Heart right ventricle (tissue), 16 donors: ENCODE results near the gene EPN2. TPM values are rescaled to one million over a fixed set of nuclear protein-coding genes. Genes with fewer than 3 reads are reported as not detected.

Experiments used
- ATAC-seq, 8 donors: fragments of 200-7000 bp; cut with Tn5 transposase; one replicate each; pipeline ENCODE4 v1.9.1; 2020; ENCODE audit warnings: mild to moderate bottlenecking in 8 of 8, moderate library complexity in 8 of 8, moderate number of reproducible peaks in 1 of 8
- DNase-seq, 2 donors: peaks; one replicate each; pipeline ENCODE4 v3.0.0-alpha.2; 2020
- H3K27ac ChIP-seq, 10 donors: fragments of 200-600 bp; sonication (generic) in 2 of 10; one replicate each; pipeline versions ENCODE4 v1.5.0 to v1.8.0; 2020 to 2022; ENCODE audit warnings: mild to moderate bottlenecking in 3 of 10
- H3K27me3 ChIP-seq, 7 donors: fragments of 200-600 bp; one replicate each; pipeline ENCODE4 v1.8.0; 2021 to 2022; ENCODE audit warnings: mild to moderate bottlenecking in 2 of 7
- H3K36me3 ChIP-seq, 9 donors: fragments of 200-600 bp; sonication (generic) in 1 of 9; one replicate each; pipeline versions ENCODE4 v1.5.0 to v1.8.0; 2020 to 2022; ENCODE audit warnings: mild to moderate bottlenecking in 2 of 9
- H3K4me1 ChIP-seq, 9 donors: fragments of 200-600 bp; sonication (generic) in 1 of 9; one replicate each; pipeline versions ENCODE4 v1.5.0 to v1.8.0; 2020 to 2022; ENCODE audit warnings: mild to moderate bottlenecking in 4 of 9
- H3K4me3 ChIP-seq, 10 donors: fragments of 200-600 bp; sonication (generic) in 2 of 10; one replicate each; pipeline versions ENCODE4 v1.5.0 to v1.8.0; 2020 to 2022; ENCODE audit warnings: mild to moderate bottlenecking in 7 of 10, moderate library complexity in 2 of 10
- H3K9me3 ChIP-seq, 11 donors: fragments of 200-600 bp in 10 of 11; sonication (generic) in 2 of 11; one replicate each; pipeline versions ENCODE4 v1.5.0 to v1.8.0; 2013 to 2022; ENCODE audit warnings: mild to moderate bottlenecking in 2 of 11, control low read depth in 1 of 11, moderate library complexity in 1 of 11
- WGBS, 2 donors: extraction: QIAGEN DNeasy Blood & Tissue Kit; methylation state at CpG; one replicate each; pipeline ENCODE4 v1.1.7; 2013; ENCODE audit warnings: inconsistent platforms in 1 of 2; 5-methylcytosine and 5-hydroxymethylcytosine counted together
- intact Hi-C, 10 donors: fragments of 100-400 bp; cut with DNase I; formaldehyde crosslinking; loops; one replicate each; pipeline versions ENCODE4 v1.11.1 to v1.14.2; 2022
- polyA plus RNA-seq, 2 donors: library from polyadenylated mRNA; stranded (reverse); fragments of 200-250 nt; gene quantifications; one replicate each; pipeline ENCODE4 v1.2.3, GENCODE V29; 2013
- total RNA-seq, 10 donors: library from RNA; stranded (reverse); fragmentation: NEBNext Ultra II Directional in 3 of 10; extraction: Animal tissue kit (Norgen Biotek cat#: 25700) in 3 of 10; gene quantifications; one replicate each; pipeline versions ENCODE4 v1.2.1 to v1.2.4, GENCODE V29; 2021 to 2023
- TF ChIP-seq, protein P1 (sequence below), 9 donors: fragments of 200-600 bp; sonication (generic) in 2 of 9; IDR thresholded peaks; one replicate each; pipeline versions ENCODE4 v1.5.0 to v1.8.0; 2021 to 2022; ENCODE audit warnings: antibody characterized with exemption in 9 of 9, mild to moderate bottlenecking in 5 of 9, moderate library complexity in 1 of 9
- donor health status: Arrhythmogenic right ventricular cardiomyopathy.
- donor health status: ischemic (EF 13 %, LVEDD 7.1; RV severe dilation, severe dysfunction).
- donor health status: healthy with polysubstance abuse.
- donor health status: DM: no; HTN: yes; CAD: no.
- donor health status: DM: no; HTN: no; CAD: no.
- donor health status: ischemic (EF 25% LVEDD 6.9; RV normal size, moderate dysfunction).
- donor health status: ischemic (EF 25% LVEDD 5.7; RV mildly dilated, moderate dysfunction).
- donor health status: healthy.
- donor health status: DM: yes; HTN: yes; CAD: no.
- donor health status: Ischemic cardiomyopathy.
- donor health status: ischemic (EF 35%, LVEDD 5.7; RV mildly dilated, moderate dysfunction).
- donor health status: nonischemic (EF 11% LVEDD 7.7; RV severe dilation, severe dysfunction).
- donor health status: DM: yes; HTN: yes; CAD: no.
- donor health status: PGD.
- donor health status: ischemic (EF 29% LVEDD 5.4; RV normal size, mild dysfunction).
- donor health status: nonischemic (EF 23%, LVEDD 6.1; RV moderate dilation, normal function).

EPN2 gene
- total and polyA plus RNA-seq, 12 donors, result 20.0 to 83.1 (median 54.9) TPM

DNA sequence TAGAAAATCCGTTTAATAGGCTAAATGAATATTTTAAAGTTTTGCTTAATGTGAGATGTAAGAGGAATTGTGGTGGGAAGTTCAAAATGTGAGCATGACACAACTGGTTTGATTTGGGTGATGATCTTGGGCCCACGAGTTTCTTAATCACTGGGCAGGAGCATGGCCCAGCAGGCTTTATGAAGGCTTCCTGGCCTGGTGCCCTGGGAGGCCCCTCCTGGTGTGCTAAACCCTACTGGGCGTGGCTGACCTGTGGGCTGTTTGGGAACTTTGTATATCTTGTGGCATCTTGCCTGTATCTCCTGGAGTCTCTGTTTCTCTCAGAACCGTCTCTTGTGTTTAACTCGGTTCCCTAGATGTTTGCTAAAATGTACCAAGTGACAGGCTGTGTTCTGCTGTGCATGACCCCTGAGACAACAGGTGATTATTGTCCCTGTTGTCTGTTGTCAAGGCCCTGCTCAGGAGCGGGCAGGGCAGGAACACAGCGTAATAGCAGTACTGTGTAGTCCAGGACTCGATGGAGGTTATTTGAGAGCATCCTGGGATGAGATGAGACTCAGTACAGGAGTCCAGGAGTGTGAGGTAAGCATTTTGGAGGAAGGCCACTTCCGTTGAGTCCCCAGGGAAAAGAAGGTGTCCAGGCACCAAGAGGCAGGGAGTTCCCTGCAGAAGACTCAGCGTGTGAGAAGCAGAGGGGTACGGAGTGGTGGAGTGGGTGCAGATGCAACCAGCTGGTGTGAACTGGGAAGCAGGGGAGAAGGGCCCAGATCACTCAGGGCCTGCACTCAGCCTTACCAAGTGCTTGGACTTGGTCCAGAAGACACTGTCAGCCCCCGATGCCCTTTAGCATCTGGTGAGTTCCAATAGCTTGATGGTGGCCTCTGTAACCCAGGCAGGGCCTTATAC, 76.8 kb downstream of the EPN2 start:
- Histone ChIP-seq H3K27ac (peak overlapping the region in 8 of 10 donors; percentile 31 to 88 (median 61)), H3K36me3 (peaks cover 0 to 66% (median 23%) of the 10 kb centered on the region in 9 donors), H3K9me3 (no peaks in the 10 kb centered on the region), H3K4me3 (no peak overlapping the region), H3K4me1 (peaks cover 3 to 68% (median 48%) of the 10 kb centered on the region in 9 donors), H3K27me3 (peaks cover 0 to 75% (median 0%) of the 10 kb centered on the region in 7 donors)
- TF ChIP-seq, protein P1, sequence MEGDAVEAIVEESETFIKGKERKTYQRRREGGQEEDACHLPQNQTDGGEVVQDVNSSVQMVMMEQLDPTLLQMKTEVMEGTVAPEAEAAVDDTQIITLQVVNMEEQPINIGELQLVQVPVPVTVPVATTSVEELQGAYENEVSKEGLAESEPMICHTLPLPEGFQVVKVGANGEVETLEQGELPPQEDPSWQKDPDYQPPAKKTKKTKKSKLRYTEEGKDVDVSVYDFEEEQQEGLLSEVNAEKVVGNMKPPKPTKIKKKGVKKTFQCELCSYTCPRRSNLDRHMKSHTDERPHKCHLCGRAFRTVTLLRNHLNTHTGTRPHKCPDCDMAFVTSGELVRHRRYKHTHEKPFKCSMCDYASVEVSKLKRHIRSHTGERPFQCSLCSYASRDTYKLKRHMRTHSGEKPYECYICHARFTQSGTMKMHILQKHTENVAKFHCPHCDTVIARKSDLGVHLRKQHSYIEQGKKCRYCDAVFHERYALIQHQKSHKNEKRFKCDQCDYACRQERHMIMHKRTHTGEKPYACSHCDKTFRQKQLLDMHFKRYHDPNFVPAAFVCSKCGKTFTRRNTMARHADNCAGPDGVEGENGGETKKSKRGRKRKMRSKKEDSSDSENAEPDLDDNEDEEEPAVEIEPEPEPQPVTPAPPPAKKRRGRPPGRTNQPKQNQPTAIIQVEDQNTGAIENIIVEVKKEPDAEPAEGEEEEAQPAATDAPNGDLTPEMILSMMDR (IDR thresholded peaks at IDR 0.05), result no peak
- DNase-seq (no peak), ATAC-seq (peak in 2 of 8 donors; percentile 40 to 53)
- 56 to 74% methylated on average over 12 of the region's 12 CpGs for WGBS, 2 donors
- intact Hi-C loops, result no loop called here

DNA sequence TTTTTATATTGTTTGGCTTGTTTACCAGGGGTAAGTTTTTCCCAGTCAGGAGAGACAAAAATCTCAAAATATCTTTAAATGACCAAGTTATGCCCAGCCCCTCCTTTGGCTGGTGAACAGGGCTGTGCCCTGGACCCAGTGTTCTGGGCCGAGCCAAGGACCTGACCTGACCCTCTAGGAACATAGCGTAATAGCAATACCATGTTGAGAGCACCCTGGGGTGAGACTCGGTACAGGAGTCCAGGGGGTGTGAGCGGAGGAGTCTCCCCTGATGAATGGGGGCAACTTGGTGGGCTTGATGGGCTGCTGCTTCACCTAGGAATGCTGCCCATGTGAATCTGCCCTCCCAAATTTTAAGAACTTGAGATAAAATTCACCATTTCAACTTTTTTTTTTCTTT, 77.9 kb downstream of the EPN2 start:
- H3K4me1 ChIP-seq, result peaks cover 3 to 62% (median 48%) of the 10 kb centered on the region in 9 donors
- no peak for DNase-seq
- peak overlapping the region in 1 of 10 donors; percentile 88 for H3K27ac ChIP-seq
- 90 to 99% methylated on average over 4 of the region's 4 CpGs for WGBS, 2 donors
- no peak overlapping the region for H3K4me3 ChIP-seq
- peaks cover 0 to 66% (median 23%) of the 10 kb centered on the region in 9 donors for H3K36me3 ChIP-seq
- TF ChIP-seq, protein P1 (IDR thresholded peaks at IDR 0.05), result no peak
- intact Hi-C loops, result loop anchor here in 1 of 10 donors (5.0 kb wide), 1 partner anchor 132 kb away; no protein-coding TSS in a partner anchor
- no peak for ATAC-seq
- no peaks in the 10 kb centered on the region for H3K9me3 ChIP-seq
- H3K27me3 ChIP-seq, result peaks cover 0 to 70% (median 0%) of the 10 kb centered on the region in 7 donors

DNA sequence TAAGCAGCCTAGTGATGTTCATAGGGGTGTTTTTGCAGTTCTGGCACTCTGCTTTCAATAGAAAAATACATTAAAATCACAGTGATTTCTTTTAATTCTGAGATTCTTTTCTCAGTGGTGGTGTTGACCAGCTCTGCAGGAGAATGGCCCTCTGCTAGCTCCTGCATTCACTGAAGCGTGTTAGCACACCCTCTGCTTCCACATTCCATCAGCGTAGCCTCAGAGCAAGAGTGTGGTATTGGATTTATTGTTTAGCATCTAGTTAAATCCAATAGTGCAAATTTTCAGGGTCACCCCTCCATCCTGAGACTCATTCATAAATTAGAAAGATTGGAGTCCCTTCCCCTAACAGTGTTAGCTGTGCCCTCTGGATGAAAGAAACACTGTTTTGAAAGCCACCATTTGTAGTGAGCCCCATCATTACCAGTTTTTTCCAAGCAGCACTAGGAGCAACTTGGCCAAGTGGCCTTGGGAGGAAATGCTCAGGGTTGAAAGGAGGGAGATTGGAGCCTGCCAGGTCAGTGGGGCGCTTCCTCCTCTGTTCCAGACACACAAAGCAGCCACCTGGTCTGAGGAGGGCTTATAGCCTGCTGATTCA, 79.7 kb downstream of the EPN2 start:
- no peak for ATAC-seq
- TF ChIP-seq, protein P1 (IDR thresholded peaks at IDR 0.05), result no peak
- Histone ChIP-seq H3K4me3 (no peak overlapping the region), H3K36me3 (peaks cover 0 to 58% (median 23%) of the 10 kb centered on the region in 9 donors), H3K9me3 (no peaks in the 10 kb centered on the region), H3K27ac (peak overlapping the region in 9 of 10 donors; percentile 7 to 73 (median 48)), H3K27me3 (peaks cover 0 to 72% (median 0%) of the 10 kb centered on the region in 7 donors), H3K4me1 (peaks cover 3 to 54% (median 45%) of the 10 kb centered on the region in 9 donors)
- intact Hi-C loops, result loop anchor here in 1 of 10 donors (5.0 kb wide), 1 partner anchor 130 kb away; no protein-coding TSS in a partner anchor
- 75 to 77% methylated on average over 3 of the region's 3 CpGs for WGBS, 2 donors
- DNase-seq, result no peak
